GM12873 (cell line): ENCODE data around the gene KCNJ16.

ENCODE experiments used
- TF ChIP-seq, protein P1 (sequence below): IDR thresholded peaks from 2 replicates; pipeline ENCODE4 v1.5.1; 2012; ENCODE audit warnings: low read depth, mild to moderate bottlenecking, moderate library complexity, low read length, control low read depth; ENCODE audit not compliant: insufficient read depth; ENCODE audit errors: missing control alignments

The KCNJ16 gene

DNA sequence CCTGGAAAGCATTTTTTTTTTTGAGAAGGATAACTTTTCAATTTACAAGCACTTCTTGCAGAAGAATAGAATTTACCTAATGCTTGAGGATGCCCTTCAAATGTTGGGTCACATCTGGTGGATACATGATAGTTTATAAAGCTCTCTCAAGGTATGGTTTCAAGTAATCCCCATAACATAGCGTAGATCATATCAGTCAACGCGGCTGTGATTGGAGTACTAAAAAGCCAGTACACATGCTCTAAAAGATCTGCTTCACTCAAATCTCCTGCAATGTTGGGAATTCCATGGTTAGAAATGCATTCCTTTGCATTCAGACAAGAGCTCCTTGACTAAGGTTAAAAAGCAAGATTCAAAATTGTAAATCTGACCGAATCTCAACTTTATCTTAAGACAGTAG is 3.9 kb upstream of the KCNJ16 start:
- TF ChIP-seq, protein P1, sequence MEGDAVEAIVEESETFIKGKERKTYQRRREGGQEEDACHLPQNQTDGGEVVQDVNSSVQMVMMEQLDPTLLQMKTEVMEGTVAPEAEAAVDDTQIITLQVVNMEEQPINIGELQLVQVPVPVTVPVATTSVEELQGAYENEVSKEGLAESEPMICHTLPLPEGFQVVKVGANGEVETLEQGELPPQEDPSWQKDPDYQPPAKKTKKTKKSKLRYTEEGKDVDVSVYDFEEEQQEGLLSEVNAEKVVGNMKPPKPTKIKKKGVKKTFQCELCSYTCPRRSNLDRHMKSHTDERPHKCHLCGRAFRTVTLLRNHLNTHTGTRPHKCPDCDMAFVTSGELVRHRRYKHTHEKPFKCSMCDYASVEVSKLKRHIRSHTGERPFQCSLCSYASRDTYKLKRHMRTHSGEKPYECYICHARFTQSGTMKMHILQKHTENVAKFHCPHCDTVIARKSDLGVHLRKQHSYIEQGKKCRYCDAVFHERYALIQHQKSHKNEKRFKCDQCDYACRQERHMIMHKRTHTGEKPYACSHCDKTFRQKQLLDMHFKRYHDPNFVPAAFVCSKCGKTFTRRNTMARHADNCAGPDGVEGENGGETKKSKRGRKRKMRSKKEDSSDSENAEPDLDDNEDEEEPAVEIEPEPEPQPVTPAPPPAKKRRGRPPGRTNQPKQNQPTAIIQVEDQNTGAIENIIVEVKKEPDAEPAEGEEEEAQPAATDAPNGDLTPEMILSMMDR, result no peak

DNA sequence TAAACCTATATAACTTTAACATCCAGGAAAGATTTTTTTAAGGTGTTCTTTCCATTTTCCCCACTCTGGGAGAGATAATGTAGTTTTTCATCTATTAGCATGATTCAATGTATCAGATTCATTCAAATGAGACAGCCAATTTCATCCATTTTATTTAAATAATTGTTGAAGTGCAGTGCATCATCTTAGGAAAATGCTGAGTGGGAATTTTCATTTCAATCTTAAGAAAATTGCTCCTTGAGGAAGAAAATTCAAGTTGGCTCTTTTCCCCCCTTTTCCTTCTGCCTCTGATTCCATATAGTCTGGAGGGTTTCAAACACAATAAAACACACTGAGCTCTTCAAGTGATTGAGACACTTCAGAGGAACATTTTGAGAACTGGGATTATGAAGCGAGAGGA is 3.4 kb upstream of the KCNJ16 start:
- TF ChIP-seq, protein P1, result no peak

DNA sequence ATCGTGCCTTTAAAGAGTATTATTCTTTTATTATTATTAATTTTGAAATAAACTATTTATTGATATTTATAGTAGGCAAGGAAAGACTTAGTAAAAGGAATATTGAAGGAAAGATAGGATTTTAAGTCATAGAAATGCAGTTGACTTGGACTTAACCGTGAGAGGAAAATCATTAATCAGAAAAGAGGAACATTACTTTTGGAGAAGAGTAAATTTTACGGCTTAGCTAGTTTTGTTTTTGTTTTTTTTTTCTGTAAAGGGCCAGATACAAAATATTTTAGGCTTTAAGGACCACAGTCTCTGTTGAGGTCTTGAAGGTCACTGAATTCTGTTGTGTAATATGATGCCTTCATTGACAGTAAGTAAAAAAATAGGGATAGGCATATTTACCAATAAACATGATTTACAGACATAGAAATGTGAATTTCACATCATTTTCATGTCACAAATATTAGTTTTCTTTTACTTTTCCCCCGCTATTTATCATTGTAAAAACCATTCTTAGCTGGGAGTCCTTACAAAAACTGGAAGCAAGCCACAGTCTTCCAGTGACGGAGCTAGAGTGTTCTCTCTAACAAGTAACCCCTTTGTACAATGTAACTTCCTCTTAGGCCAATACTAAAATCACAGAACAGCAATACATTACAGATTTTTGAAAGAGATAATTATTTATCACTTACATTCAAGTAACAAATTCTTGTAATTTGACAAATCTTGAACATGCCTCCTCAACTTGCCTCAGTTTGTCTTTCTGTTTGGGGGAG is 2.3 kb upstream of the KCNJ16 start:
- TF ChIP-seq, protein P1, result no peak

DNA sequence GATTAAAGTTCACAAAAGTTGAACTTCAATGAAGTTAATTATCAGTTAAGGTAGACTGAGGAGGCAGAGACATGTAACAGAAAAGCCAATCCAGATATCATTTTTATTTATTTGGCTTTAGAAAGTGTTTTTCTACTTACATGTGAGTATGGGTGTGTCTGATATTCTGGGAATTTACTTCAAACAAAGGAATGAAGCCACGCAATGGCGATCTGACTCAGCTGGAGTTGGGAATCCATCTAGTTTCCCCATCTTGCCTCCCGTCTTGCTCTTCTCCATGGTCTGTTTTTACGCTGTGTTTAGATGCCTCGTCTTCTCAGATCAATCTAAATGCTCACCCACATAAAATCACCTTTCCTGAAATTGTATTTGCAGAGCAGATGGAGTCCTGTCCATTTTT is 1.7 kb upstream of the KCNJ16 start:
- TF ChIP-seq, protein P1, result no peak

DNA sequence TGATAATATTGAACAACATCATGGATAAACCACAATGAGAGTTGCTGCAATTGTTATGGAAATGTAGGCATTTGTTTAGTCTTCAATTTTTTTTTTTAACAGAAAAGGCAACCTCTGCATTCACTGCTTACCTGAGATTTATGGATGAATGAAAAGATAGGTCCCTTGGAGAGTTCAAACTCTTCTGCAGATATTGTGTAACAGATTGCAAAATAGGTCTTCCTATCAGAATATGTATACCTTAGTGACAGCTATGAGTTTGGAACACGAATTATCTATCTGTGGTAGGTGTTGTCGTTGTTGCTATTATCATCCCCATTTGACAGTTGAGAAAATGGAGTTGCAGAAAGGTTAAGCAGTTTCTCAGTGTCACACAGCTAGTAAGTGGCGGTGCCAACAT is 1.2 kb upstream of the KCNJ16 start:
- TF ChIP-seq, protein P1, result no peak

DNA sequence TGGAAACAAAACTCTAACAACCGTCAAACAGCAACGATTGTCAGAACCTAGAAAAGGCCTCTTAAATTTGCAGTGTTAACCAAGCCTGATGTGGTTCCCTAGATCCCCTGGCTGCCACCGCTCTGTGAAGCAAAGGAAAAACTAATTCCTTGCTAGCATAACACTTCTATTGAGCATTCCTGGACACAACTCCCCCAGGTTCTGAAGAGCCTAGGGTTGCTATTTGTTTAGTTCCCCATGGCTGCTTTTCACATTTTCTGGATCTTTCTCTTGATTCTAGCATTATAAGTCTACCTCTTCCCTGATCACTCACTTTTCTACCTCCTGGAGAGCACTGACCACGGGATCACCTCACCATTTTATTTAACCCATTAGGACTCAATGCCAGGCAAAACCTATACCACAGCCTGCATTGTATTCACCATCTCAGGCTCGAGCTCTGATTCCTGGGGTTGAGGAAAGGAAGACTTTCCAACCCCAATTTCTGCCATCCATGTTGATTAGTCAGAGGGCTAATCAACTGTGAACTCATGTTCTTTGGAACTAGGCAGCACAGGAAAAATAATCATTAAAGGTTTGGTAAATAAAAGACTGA is 692 bp upstream of the KCNJ16 start:
- TF ChIP-seq, protein P1, result no peak

DNA sequence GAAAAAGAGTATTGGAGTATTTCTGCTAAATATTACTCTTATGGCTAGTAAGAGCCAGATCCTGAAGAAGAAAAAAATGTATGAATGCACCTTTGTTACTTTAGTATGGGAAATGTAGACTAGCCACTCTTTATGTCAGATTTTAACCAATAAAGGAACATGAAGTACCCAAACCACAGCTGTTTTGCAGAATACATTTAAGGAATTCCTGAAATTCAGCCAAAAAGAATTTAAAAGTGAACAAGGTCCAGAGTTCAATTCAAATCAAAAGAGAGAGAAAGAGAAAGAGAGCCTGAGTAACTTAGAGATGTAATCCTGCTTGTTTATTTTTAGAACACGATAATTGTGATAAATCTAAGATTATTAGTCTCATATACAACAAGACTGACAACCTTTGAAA is 1.2 kb downstream of the KCNJ16 start:
- TF ChIP-seq, protein P1, result no peak
